A673 (cell line): ENCODE measurements around the gene TJAP1. TPM values are rescaled to one million over a fixed set of nuclear protein-coding genes. Genes with fewer than 3 reads are reported as not detected.

Source experiments
- BruUV-seq: library from RNA; stranded (reverse); fragments of 400-500 nt; replicated peaks from 2 replicates; lab custom pipeline; 2021; lab: Mats Ljungman, UMichigan
- CTCF ChIA-PET: fragments of 300-600 bp; sonication (Branson Sonifier 250); formaldehyde crosslinking; loops from one replicate; lab custom pipeline; 2022; ENCODE audit warnings: antibody characterized with exemption; lab: Charles Lee
- POLR2A ChIA-PET: fragments of 300-600 bp; sonication (Branson Sonifier 250); formaldehyde crosslinking; loops from one replicate; lab custom pipeline; 2022; ENCODE audit warnings: antibody characterized with exemption; ENCODE audit not compliant: low non-redundant PET; lab: Charles Lee
- DNase-seq: peaks from one replicate; pipeline ENCODE4 v3.0.0-alpha.2; 2015; ENCODE audit warnings: low spot score
- H3K27ac ChIP-seq: fragments of 200-600 bp; sonication (generic); 2 replicates; pipeline ENCODE4 v1.5.1; 2016; ENCODE audit warnings: mixed run types, low read depth, mild to moderate bottlenecking, mixed read lengths, antibody characterized with exemption, low read length; ENCODE audit not compliant: poor library complexity, severe bottlenecking
- H3K27me3 ChIP-seq: fragments of 200-600 bp; sonication (generic); replicated peaks from 2 replicates; pipeline ENCODE4 v1.6.1; 2017; ENCODE audit warnings: mixed run types, low read depth, mild to moderate bottlenecking, mixed read lengths, antibody characterized with exemption, low read length; ENCODE audit not compliant: insufficient read depth, poor library complexity
- H3K36me3 ChIP-seq: fragments of 200-600 bp; sonication (generic); 2 replicates; pipeline ENCODE4 v1.6.1; 2016; ENCODE audit warnings: mixed run types, mild to moderate bottlenecking, mixed read lengths, antibody characterized with exemption, low read length; ENCODE audit not compliant: insufficient read depth, poor library complexity, severe bottlenecking
- H3K4me1 ChIP-seq: fragments of 200-600 bp; sonication (generic); 2 replicates; pipeline ENCODE4 v1.6.1; 2017; ENCODE audit warnings: mixed run types, mild to moderate bottlenecking, mixed read lengths, antibody characterized with exemption, low read length; ENCODE audit not compliant: insufficient read depth, poor library complexity, severe bottlenecking
- H3K4me3 ChIP-seq: fragments of 200-600 bp; sonication (generic); 2 replicates; pipeline ENCODE4 v1.5.1; 2016; ENCODE audit warnings: low read depth, mixed run types, mild to moderate bottlenecking, mixed read lengths, low read length; ENCODE audit not compliant: poor library complexity, severe bottlenecking
- H3K9me3 ChIP-seq: fragments of 200-600 bp; sonication (generic); 2 replicates; pipeline ENCODE4 v1.6.1; 2016; ENCODE audit warnings: mixed run types, low read depth, mild to moderate bottlenecking, mixed read lengths, antibody characterized with exemption, low read length; ENCODE audit not compliant: poor library complexity, severe bottlenecking
- EZH2 ChIP-seq: fragments of 200-600 bp; sonication (generic); IDR thresholded peaks from 2 replicates; pipeline ENCODE4 v1.6.1; 2017; ENCODE audit warnings: borderline replicate concordance, low read depth, mild to moderate bottlenecking, mixed read lengths, antibody characterized with exemption, low read length; ENCODE audit not compliant: poor library complexity, severe bottlenecking
- intact Hi-C: fragments of 100-400 bp; cut with micrococcal nuclease; formaldehyde crosslinking; loops from one replicate; pipeline ENCODE4 v1.10.0; 2022; ENCODE audit not compliant: unreplicated experiment
- total RNA-seq: library from RNA; stranded (reverse); gene quantifications from 2 replicates; pipeline ENCODE4 v1.2.3, GENCODE V29; 2021
- TF ChIP-seq, protein P1 (sequence below): fragments of 300-800, 200-600 bp; sonication (generic); conservative IDR thresholded peaks from 2 replicates; pipeline ENCODE4 v1.5.1; 2017; ENCODE audit warnings: low read depth, mild to moderate bottlenecking, antibody characterized with exemption, low read length, moderate library complexity, mixed read lengths

The TJAP1 gene
- total RNA-seq, 1 experiment from 2014 or later = 46.0 TPM

DNA sequence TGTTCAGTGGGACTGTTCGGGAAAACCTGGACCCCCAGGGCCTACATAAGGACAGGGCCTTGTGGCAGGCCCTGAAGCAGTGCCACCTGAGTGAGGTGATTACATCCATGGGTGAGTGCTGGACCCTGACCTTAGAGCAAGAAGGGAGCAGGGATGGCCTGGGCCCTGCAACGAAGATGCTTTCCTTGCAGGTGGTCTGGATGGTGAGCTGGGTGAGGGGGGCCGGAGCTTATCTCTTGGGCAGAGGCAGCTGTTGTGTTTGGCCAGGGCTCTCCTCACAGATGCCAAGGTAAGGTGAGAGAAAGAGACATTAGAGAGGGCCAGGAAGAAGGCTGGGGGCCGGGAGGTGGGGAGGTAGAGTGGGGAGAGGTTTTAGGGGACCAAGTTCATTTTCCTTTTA, 28.5 kb upstream of the TJAP1 start:
- Histone ChIP-seq H3K27ac (no peak overlapping the region), H3K9me3 (no peaks in the 10 kb centered on the region), H3K4me3 (no peak overlapping the region), H3K36me3 (peaks cover 8% of the 10 kb centered on the region), H3K27me3 (no peaks in the 10 kb centered on the region), H3K4me1 (no peaks in the 10 kb centered on the region)
- ChIA-PET CTCF (no interaction called here), POLR2A (no interaction called here)
- no peak for DNase-seq
- intact Hi-C loops = no loop called here
- BruUV-seq = no TSS peak
- TF ChIP-seq, protein P1, sequence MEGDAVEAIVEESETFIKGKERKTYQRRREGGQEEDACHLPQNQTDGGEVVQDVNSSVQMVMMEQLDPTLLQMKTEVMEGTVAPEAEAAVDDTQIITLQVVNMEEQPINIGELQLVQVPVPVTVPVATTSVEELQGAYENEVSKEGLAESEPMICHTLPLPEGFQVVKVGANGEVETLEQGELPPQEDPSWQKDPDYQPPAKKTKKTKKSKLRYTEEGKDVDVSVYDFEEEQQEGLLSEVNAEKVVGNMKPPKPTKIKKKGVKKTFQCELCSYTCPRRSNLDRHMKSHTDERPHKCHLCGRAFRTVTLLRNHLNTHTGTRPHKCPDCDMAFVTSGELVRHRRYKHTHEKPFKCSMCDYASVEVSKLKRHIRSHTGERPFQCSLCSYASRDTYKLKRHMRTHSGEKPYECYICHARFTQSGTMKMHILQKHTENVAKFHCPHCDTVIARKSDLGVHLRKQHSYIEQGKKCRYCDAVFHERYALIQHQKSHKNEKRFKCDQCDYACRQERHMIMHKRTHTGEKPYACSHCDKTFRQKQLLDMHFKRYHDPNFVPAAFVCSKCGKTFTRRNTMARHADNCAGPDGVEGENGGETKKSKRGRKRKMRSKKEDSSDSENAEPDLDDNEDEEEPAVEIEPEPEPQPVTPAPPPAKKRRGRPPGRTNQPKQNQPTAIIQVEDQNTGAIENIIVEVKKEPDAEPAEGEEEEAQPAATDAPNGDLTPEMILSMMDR = no peak
- TF ChIP-seq EZH2 = no peak

DNA sequence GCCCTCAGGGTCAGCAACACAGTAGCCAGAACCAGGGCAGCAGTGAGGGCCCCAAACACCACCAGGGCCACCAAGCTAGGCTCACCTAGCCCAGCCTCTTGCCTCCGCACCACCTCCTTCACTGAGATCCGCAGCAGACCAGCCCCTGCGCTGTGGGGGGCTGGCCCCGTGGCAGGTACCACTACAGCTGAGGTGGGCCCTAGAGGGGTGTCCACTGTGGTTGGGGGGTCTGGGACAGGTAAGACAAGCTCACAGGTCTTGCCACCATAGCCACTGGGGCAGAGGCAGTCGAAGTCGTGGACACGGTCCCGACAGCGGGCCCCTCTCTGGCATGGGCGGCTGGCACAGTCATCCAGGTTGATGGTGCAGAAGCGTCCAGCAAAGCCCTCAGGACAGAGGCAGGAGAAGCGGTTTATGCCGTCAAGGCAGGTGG, 26.7 kb upstream of the TJAP1 start:
- Histone ChIP-seq H3K27me3 (no peaks in the 10 kb centered on the region), H3K9me3 (no peaks in the 10 kb centered on the region), H3K27ac (no peak overlapping the region), H3K4me1 (peaks cover 4% of the 10 kb centered on the region), H3K4me3 (no peak overlapping the region), H3K36me3 (peaks cover 8% of the 10 kb centered on the region)
- ChIA-PET POLR2A (no interaction called here), CTCF (no interaction called here)
- intact Hi-C loops = no loop called here
- no TSS peak for BruUV-seq
- no peak for TF ChIP-seq EZH2
- TF ChIP-seq, protein P1 = no peak
- DNase-seq = no peak

DNA sequence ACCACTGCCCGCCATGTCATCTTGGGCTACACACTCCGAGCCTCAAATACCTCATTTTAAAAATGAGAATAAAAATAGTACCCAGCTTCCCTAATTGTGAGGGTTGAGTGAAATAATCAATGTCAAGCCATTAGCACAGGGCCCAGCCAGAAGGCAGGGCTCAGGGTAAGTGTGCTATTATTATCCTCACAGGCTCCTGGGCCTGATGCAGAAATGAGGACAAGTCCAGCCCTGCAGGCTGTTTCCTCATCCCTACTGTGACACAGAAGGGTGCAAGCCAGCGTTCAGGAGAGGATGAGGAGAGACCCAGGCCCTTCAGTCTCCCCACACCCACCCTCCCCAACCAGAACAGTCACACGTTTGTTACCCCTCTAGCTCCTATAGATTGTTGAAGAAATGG, 26.0 kb upstream of the TJAP1 start:
- Histone ChIP-seq H3K9me3 (no peaks in the 10 kb centered on the region), H3K36me3 (peaks cover 8% of the 10 kb centered on the region), H3K4me3 (no peak overlapping the region), H3K27me3 (no peaks in the 10 kb centered on the region), H3K4me1 (peaks cover 4% of the 10 kb centered on the region), H3K27ac (no peak overlapping the region)
- CTCF ChIA-PET = no interaction called here
- BruUV-seq = no TSS peak
- intact Hi-C loops = no loop called here
- POLR2A ChIA-PET = no interaction called here
- TF ChIP-seq EZH2 = no peak
- TF ChIP-seq, protein P1 = no peak
- DNase-seq = no peak
